ENCODE measurements around the gene CDH13. TPM values are rescaled to one million over a fixed set of nuclear protein-coding genes. Genes with fewer than 3 reads are reported as not detected.

Gene CDH13
- total and polyA plus RNA-seq, 2 experiments from 2014 or later: 1.6 to 4.4 TPM

DNA sequence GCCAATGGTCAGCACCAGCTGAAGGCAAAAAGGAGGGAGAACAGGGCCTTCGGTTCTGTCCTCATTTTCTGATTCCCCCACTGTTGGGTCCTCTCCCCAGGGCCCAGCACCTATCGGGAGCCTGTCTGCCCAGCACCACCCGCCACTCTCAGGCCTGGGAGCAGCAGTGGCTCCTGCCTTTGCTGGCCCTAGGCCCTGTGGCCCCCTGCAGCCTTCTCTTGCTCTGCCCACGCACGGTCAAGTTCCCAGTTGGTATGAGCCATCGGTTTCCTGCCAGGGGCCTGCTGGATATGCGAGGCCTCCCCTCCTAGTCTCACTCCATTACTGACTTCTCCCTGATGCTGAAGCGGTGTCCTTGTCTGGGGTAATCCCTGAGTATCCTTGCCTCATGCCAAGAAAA is 1218.5 kb downstream of the CDH13 start:
- Mint-ChIP-seq H3K4me3 (no peak overlapping the region), H3K27ac (no peak overlapping the region), H3K4me1 (peaks cover 59% of the 10 kb centered on the region), H3K27me3 (ENCODE audit: insufficient read depth, low read depth, poor library complexity) (peaks cover 15% of the 10 kb centered on the region), H3K36me3 (ENCODE audit: low read depth) (no peaks in the 10 kb centered on the region), H3K9me3 (no peaks in the 10 kb centered on the region; the same call in 2 of the 3 replicates)
- H2AFZ ChIP-seq: no peak overlapping the region
- no peak overlapping the region for H3K4me3 ChIP-seq
- H3K27me3 ChIP-seq (ENCODE audit: insufficient read depth): no peaks in the 10 kb centered on the region
- DNase-seq (ENCODE audit: low spot score) (no peak), ATAC-seq (no peak)
- peaks cover 58% of the 10 kb centered on the region for H3K4me1 ChIP-seq (ENCODE audit: insufficient read depth)
- no peaks in the 10 kb centered on the region for H3K79me2 ChIP-seq (replicated peaks; ENCODE audit: insufficient read depth)
- 0 out of 2 replicates have a peak, but pooled peaks cover 3% of the 10 kb centered on the region for H3F3A ChIP-seq (replicated peaks; ENCODE audit: low read depth)
- TF ChIP-seq POLR2AphosphoS5 (IDR thresholded peaks at IDR 0.05; ENCODE audit: low read depth) (no peak), ZNF462 (CRISPR knock-in tag; IDR thresholded peaks at IDR 0.05) (no peak), EZH2phosphoT487 (IDR thresholded peaks at IDR 0.05; ENCODE audit: unreplicated experiment) (no peak), EZH2 (IDR thresholded peaks at IDR 0.05; ENCODE audit: low read depth, unreplicated experiment) (no peak), STAT1 (IDR thresholded peaks at IDR 0.05; ENCODE audit: unreplicated experiment) (no peak), ZNF114 (CRISPR knock-in tag; IDR thresholded peaks at IDR 0.05) (no peak), CTCF (conservative IDR thresholded peaks at IDR 0.05; ENCODE audit: low read depth in 2 of 2) (no peak), ZNF331 (CRISPR knock-in tag; IDR thresholded peaks at IDR 0.05; ENCODE audit: low read depth) (no peak), NANOG (IDR thresholded peaks at IDR 0.05; ENCODE audit: borderline replicate concordance) (no peak), JUNB (IDR thresholded peaks at IDR 0.05; ENCODE audit: unreplicated experiment) (no peak)
- TF ChIP-seq, protein P1, sequence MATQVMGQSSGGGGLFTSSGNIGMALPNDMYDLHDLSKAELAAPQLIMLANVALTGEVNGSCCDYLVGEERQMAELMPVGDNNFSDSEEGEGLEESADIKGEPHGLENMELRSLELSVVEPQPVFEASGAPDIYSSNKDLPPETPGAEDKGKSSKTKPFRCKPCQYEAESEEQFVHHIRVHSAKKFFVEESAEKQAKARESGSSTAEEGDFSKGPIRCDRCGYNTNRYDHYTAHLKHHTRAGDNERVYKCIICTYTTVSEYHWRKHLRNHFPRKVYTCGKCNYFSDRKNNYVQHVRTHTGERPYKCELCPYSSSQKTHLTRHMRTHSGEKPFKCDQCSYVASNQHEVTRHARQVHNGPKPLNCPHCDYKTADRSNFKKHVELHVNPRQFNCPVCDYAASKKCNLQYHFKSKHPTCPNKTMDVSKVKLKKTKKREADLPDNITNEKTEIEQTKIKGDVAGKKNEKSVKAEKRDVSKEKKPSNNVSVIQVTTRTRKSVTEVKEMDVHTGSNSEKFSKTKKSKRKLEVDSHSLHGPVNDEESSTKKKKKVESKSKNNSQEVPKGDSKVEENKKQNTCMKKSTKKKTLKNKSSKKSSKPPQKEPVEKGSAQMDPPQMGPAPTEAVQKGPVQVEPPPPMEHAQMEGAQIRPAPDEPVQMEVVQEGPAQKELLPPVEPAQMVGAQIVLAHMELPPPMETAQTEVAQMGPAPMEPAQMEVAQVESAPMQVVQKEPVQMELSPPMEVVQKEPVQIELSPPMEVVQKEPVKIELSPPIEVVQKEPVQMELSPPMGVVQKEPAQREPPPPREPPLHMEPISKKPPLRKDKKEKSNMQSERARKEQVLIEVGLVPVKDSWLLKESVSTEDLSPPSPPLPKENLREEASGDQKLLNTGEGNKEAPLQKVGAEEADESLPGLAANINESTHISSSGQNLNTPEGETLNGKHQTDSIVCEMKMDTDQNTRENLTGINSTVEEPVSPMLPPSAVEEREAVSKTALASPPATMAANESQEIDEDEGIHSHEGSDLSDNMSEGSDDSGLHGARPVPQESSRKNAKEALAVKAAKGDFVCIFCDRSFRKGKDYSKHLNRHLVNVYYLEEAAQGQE (IDR thresholded peaks at IDR 0.05; ENCODE audit: unreplicated experiment): no peak
- TF ChIP-seq, protein P2, sequence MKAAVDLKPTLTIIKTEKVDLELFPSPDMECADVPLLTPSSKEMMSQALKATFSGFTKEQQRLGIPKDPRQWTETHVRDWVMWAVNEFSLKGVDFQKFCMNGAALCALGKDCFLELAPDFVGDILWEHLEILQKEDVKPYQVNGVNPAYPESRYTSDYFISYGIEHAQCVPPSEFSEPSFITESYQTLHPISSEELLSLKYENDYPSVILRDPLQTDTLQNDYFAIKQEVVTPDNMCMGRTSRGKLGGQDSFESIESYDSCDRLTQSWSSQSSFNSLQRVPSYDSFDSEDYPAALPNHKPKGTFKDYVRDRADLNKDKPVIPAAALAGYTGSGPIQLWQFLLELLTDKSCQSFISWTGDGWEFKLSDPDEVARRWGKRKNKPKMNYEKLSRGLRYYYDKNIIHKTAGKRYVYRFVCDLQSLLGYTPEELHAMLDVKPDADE (IDR thresholded peaks at IDR 0.05): no peak
- H3K27ac ChIP-seq (ENCODE audit: low read depth): no peak overlapping the region
- H3K4me2 ChIP-seq: no peak overlapping the region
- H3K36me3 ChIP-seq (ENCODE audit: insufficient read depth): no peaks in the 10 kb centered on the region
- H3K9me2 ChIP-seq (ENCODE audit: insufficient read depth): no peaks in the 10 kb centered on the region
- H4K20me1 ChIP-seq (replicated peaks; ENCODE audit: insufficient read depth): no peaks in the 10 kb centered on the region

Measured in GM23338 (cell line).